ENCODE measurements around the gene MARCHF6. TPM values are rescaled to one million over a fixed set of nuclear protein-coding genes. Genes with fewer than 3 reads are reported as not detected.
A peak's percentile ranks its signal among the peaks of the same experiment; 100 is the strongest.

MARCHF6 gene
- total and polyA plus RNA-seq, 9 of the 15 experiments (the other 6 are each of a cell fraction or from before 2014, with no cell fraction given) = 74.1 to 456 (median 116) TPM

- no peak for TF ChIP-seq ZNF592 (IDR thresholded peaks at IDR 0.05)
Observed at GRCh38 chr5:10348258-10348657, 5.2 kb upstream of the MARCHF6 start (continued).

GRCh38 chr5:10351199-10351905, 2.1 kb upstream of the MARCHF6 start:
- H3K27ac ChIP-seq (ENCODE audit: extremely low read depth, low read depth, low read length) = peak overlapping the region; percentile 96
- peak overlapping the region; percentile 4 to 93; a peak in 3 of 4 replicates for H3K9ac ChIP-seq (ENCODE audit: insufficient read depth in 1 of 2, low read depth in 2 of 2, low read length in 2 of 2)
- H3K4me3 ChIP-seq = peak overlapping the region; percentile 60
- ChIA-PET POLR2A (interaction anchor here (0.8 to 4.0 kb wide), 8 partner anchors 8 to 101 kb away, joined by 3 to 38 read pairs (median 8); partner anchors contain the start of genes ATPSCKMT and CCT5), CTCF (ENCODE audit: low intra/inter-chr PET ratio) (no interaction called here)
- H3K9me3 ChIP-seq (replicated peaks; ENCODE audit: control insufficient read depth, insufficient read depth, low read depth, low read length) = no peaks in the 10 kb centered on the region
- H3K4me1 ChIP-seq (replicated peaks in 1 of 2; ENCODE audit: control insufficient read depth in 2 of 2, insufficient read depth in 2 of 2, low read length in 2 of 2) = peaks cover 18 to 20% of the 10 kb centered on the region in 2 experiments
- FAIRE-seq (peak; percentile 89), ATAC-seq (peak; percentile 31), DNase-seq (ENCODE audit: extremely low read depth in 1 of 4, low spot score in 3 of 4) (peak in 2 of 4 experiments; percentile 64 to 89)
- H4K20me1 ChIP-seq (replicated peaks; ENCODE audit: control insufficient read depth, insufficient read depth, low read length) = peaks cover 14% of the 10 kb centered on the region; the same call in 1 of the 2 replicates
- H3K4me2 ChIP-seq (ENCODE audit: insufficient read depth, low read length) = peak overlapping the region; percentile 95
- no peaks in the 10 kb centered on the region for H3K9me1 ChIP-seq (ENCODE audit: control insufficient read depth, insufficient read depth, low read length)
- no TSS peak for BruUV-seq (replicated peaks)
- WGBS (ENCODE audit: insufficient coverage, low coverage, missing lambda C conversion rate) = 19% methylated on average over 6 of the region's 6 CpGs
- H3K79me2 ChIP-seq (ENCODE audit: control insufficient read depth, insufficient read depth, low read length) = peaks cover 52% of the 10 kb centered on the region
- peaks cover 10% of the 10 kb centered on the region; the same call in 2 of the 3 replicates for H3K36me3 ChIP-seq (ENCODE audit: control insufficient read depth, insufficient read depth, low read length)
- in situ Hi-C loops (cut with MboI) (no loop called here), intact Hi-C loops (cut with micrococcal nuclease) (loop anchor here (5.0 to 10.0 kb wide), 3 partner anchors 59 to 153 kb away; partner anchors contain the start of gene CCT5)
- H3K27me3 ChIP-seq (ENCODE audit: control insufficient read depth in 2 of 2, insufficient read depth in 2 of 2, low read length in 2 of 2) = no peaks in the 10 kb centered on the region
- peak overlapping the region; percentile 86 for H2AFZ ChIP-seq (ENCODE audit: low read depth, low read length)
- TF ChIP-seq PREB (CRISPR knock-in tag; IDR thresholded peaks at IDR 0.05) (no peak), HDAC8 (tag; IDR thresholded peaks at IDR 0.05) (no peak), ZNF589 (CRISPR knock-in tag; IDR thresholded peaks at IDR 0.05; ENCODE audit: low read depth) (no peak), NKRF (IDR thresholded peaks at IDR 0.05; ENCODE audit: borderline replicate concordance) (no peak), TEAD2 (tag; IDR thresholded peaks at IDR 0.05) (no peak), RNF2 (IDR thresholded peaks at IDR 0.05) (no peak), PML (IDR thresholded peaks at IDR 0.05; ENCODE audit: low read length) (0 out of 2 replicates have a peak, but pooled peaks have one; percentile 7), CREB3 (tag; conservative IDR thresholded peaks at IDR 0.05; ENCODE audit: low read depth) (peak; percentile 58; the same call in 1 of the 2 replicates), SMC3 (conservative IDR thresholded peaks at IDR 0.05; ENCODE audit: insufficient read depth, low read depth, low read length) (no peak), KDM1A (IDR thresholded peaks at IDR 0.05) (no peak)
